ENCODE data around the gene ANKRD22. TPM values are rescaled to one million over a fixed set of nuclear protein-coding genes. Genes with fewer than 3 reads are reported as not detected.

ANKRD22 gene
- polyA plus RNA-seq, 1 of the 3 experiments (the other 2 are of a cell fraction), result 0.15 TPM

DNA sequence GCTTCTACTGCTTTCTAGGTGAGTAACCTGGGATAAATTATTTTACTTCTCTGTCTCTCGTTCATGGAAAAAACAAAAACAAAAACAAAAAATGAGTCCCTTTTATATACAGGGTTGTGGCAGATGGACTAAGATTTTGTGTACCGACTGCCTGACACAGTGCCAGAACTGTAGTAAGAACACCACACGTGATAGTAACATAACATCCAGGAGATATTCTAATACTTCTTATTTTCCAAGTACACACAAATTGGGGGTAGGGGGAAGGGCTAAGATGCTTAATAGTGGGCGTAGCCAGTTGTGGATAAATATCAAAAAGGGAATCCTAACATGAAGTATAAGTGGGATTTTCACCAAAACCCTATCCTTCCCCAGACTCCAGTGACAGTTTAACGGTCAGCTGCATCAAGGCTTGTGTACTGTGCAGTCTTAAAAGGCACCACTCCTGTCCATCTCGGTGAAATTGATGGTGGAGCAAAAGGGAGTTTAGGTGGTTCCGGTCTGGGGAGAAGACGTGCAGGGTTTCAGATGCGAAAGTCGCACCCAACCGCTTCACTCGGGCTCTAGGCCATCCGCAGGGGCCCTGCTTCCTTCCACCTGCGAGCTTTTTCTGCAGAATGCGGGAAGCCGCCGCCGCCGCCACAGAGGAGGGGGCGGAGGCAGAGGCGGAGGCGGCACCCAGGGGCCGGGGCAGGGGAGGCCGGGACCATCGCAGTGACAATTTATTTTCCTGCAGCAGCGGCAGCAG is 28.1 kb upstream of the ANKRD22 start, which contains the start of gene STAMBPL1:
Gene STAMBPL1, plus strand, starts transcription at position 712 of the 748 bp plus-strand sequence. CDS start 21,464 bp downstream, outside the sequence.
- TF ChIP-seq FOXJ3 (CRISPR knock-in tag; IDR thresholded peaks at IDR 0.05) (no peak), EP300 (IDR thresholded peaks at IDR 0.05; ENCODE audit: borderline replicate concordance in 1 of 2, low read depth in 1 of 2, low read length in 1 of 2) (no peak; a peak in 1 of 4 replicates), FOXM1 (IDR thresholded peaks at IDR 0.05; ENCODE audit: low read depth) (no peak), NFIC (IDR thresholded peaks at IDR 0.05; ENCODE audit: borderline replicate concordance) (0 out of 2 replicates have a peak, but pooled peaks have one; percentile 7), TAF1 (IDR thresholded peaks at IDR 0.05; ENCODE audit: borderline replicate concordance, low read depth, low read length) (peak; percentile 72), RAD21 (IDR thresholded peaks at IDR 0.05; ENCODE audit: low read length) (0 out of 2 replicates have a peak, but pooled peaks have one; percentile 2), GATA2 (CRISPR knock-in tag; IDR thresholded peaks at IDR 0.05) (no peak; the same call in 1 of the 2 replicates), CHD2 (IDR thresholded peaks at IDR 0.05; ENCODE audit: low read length, partially characterized antibody) (no peak), TCF12 (IDR thresholded peaks at IDR 0.05) (no peak; the same call in 1 of the 2 replicates), EZH2phosphoT487 (IDR thresholded peaks at IDR 0.05; ENCODE audit: borderline replicate concordance, low read depth) (no peak), SMC3 (IDR thresholded peaks at IDR 0.05; ENCODE audit: low read depth, low read length) (no peak), JUND (IDR thresholded peaks at IDR 0.05) (no peak), RXRA (IDR thresholded peaks at IDR 0.05; ENCODE audit: borderline replicate concordance, low read depth) (no peak), YY1 (IDR thresholded peaks at IDR 0.05; ENCODE audit: low read depth) (0 out of 2 replicates have a peak, but pooled peaks have one; percentile 22)
- TF ChIP-seq, protein P1, sequence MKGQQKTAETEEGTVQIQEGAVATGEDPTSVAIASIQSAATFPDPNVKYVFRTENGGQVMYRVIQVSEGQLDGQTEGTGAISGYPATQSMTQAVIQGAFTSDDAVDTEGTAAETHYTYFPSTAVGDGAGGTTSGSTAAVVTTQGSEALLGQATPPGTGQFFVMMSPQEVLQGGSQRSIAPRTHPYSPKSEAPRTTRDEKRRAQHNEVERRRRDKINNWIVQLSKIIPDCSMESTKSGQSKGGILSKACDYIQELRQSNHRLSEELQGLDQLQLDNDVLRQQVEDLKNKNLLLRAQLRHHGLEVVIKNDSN (IDR thresholded peaks at IDR 0.05; ENCODE audit: borderline replicate concordance, low read depth), result no peak
- TF ChIP-seq, protein P2, sequence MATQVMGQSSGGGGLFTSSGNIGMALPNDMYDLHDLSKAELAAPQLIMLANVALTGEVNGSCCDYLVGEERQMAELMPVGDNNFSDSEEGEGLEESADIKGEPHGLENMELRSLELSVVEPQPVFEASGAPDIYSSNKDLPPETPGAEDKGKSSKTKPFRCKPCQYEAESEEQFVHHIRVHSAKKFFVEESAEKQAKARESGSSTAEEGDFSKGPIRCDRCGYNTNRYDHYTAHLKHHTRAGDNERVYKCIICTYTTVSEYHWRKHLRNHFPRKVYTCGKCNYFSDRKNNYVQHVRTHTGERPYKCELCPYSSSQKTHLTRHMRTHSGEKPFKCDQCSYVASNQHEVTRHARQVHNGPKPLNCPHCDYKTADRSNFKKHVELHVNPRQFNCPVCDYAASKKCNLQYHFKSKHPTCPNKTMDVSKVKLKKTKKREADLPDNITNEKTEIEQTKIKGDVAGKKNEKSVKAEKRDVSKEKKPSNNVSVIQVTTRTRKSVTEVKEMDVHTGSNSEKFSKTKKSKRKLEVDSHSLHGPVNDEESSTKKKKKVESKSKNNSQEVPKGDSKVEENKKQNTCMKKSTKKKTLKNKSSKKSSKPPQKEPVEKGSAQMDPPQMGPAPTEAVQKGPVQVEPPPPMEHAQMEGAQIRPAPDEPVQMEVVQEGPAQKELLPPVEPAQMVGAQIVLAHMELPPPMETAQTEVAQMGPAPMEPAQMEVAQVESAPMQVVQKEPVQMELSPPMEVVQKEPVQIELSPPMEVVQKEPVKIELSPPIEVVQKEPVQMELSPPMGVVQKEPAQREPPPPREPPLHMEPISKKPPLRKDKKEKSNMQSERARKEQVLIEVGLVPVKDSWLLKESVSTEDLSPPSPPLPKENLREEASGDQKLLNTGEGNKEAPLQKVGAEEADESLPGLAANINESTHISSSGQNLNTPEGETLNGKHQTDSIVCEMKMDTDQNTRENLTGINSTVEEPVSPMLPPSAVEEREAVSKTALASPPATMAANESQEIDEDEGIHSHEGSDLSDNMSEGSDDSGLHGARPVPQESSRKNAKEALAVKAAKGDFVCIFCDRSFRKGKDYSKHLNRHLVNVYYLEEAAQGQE (IDR thresholded peaks at IDR 0.05; ENCODE audit: low read depth, low read length), result 0 out of 2 replicates have a peak, but pooled peaks have one; percentile 10
- TF ChIP-seq, protein P3, sequence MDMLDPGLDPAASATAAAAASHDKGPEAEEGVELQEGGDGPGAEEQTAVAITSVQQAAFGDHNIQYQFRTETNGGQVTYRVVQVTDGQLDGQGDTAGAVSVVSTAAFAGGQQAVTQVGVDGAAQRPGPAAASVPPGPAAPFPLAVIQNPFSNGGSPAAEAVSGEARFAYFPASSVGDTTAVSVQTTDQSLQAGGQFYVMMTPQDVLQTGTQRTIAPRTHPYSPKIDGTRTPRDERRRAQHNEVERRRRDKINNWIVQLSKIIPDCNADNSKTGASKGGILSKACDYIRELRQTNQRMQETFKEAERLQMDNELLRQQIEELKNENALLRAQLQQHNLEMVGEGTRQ (IDR thresholded peaks at IDR 0.05; ENCODE audit: borderline replicate concordance, low read depth, low read length), result no peak
- TF ChIP-seq, protein P4, sequence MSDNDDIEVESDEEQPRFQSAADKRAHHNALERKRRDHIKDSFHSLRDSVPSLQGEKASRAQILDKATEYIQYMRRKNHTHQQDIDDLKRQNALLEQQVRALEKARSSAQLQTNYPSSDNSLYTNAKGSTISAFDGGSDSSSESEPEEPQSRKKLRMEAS (IDR thresholded peaks at IDR 0.05; ENCODE audit: low read depth), result 0 out of 2 replicates have a peak, but pooled peaks have one; percentile 19
- TF ChIP-seq, protein P5, sequence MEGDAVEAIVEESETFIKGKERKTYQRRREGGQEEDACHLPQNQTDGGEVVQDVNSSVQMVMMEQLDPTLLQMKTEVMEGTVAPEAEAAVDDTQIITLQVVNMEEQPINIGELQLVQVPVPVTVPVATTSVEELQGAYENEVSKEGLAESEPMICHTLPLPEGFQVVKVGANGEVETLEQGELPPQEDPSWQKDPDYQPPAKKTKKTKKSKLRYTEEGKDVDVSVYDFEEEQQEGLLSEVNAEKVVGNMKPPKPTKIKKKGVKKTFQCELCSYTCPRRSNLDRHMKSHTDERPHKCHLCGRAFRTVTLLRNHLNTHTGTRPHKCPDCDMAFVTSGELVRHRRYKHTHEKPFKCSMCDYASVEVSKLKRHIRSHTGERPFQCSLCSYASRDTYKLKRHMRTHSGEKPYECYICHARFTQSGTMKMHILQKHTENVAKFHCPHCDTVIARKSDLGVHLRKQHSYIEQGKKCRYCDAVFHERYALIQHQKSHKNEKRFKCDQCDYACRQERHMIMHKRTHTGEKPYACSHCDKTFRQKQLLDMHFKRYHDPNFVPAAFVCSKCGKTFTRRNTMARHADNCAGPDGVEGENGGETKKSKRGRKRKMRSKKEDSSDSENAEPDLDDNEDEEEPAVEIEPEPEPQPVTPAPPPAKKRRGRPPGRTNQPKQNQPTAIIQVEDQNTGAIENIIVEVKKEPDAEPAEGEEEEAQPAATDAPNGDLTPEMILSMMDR (IDR thresholded peaks at IDR 0.05), result no peak

More for the DNA sequence above, 28.1 kb upstream of the ANKRD22 start, which contains the start of gene STAMBPL1:
- H3K27me3 ChIP-seq (ENCODE audit: insufficient read depth), result no peaks in the 10 kb centered on the region
- no peaks in the 10 kb centered on the region for H3K36me3 ChIP-seq (replicated peaks in 1 of 2; ENCODE audit: control insufficient read depth in 1 of 2, insufficient read depth in 2 of 2, low read length in 1 of 2)
- ChIA-PET CTCF (interaction anchor here (0.6 to 5.0 kb wide), 8 partner anchors 9 to 415 kb away, joined by 3 to 32 read pairs (median 5); no protein-coding TSS in a partner anchor), POLR2A (interaction anchor here (2.0 kb wide), 1 partner anchor 53 kb away, joined by 7 read pairs; no protein-coding TSS in a partner anchor)
- peak within 1 kb of the TSS; percentile 91 to 96 for H3K27ac ChIP-seq (ENCODE audit: low read depth in 2 of 2, low read length in 1 of 2)
- peaks cover 36% of the 10 kb centered on the region for H3K79me2 ChIP-seq (ENCODE audit: insufficient read depth)
- peak within 1 kb of the TSS; percentile 84 for H3K9ac ChIP-seq
- peak within 1 kb of the TSS; percentile 90 for H3K4me2 ChIP-seq
- WGBS (ENCODE audit: low lambda C conversion rate), result 26% methylated on average over 11 of the region's 26 CpGs
- no peaks in the 10 kb centered on the region for H4K20me1 ChIP-seq (ENCODE audit: insufficient read depth)
- H3K9me3 ChIP-seq, result no peaks in the 10 kb centered on the region
- H2AFZ ChIP-seq (ENCODE audit: low read depth), result peak within 1 kb of the TSS; percentile 89
- H3K4me1 ChIP-seq (ENCODE audit: control insufficient read depth in 1 of 2, insufficient read depth in 2 of 2, low read depth in 1 of 2, low read length in 1 of 2), result peaks cover 20 to 27% of the 10 kb centered on the region in 2 experiments; a peak in 3 of 4 replicates
- H3K4me3 ChIP-seq (ENCODE audit: low read depth in 2 of 2, low read length in 1 of 2), result peak within 1 kb of the TSS; percentile 79 to 89
- no peaks in the 10 kb centered on the region for H3K9me2 ChIP-seq
- peaks cover 45% of the 10 kb centered on the region for H3F3A ChIP-seq (replicated peaks; ENCODE audit: insufficient read depth)
- DNase-seq, result no peak

Data from SK-N-SH (cell line).